Stimulated activated CD8-positive, alpha-beta memory T cell treated with anti-CD3 and anti-CD28 coated beads, Interleukin-15, amount 100 ng/mL, for 48 hours (primary cell): ENCODE measurements around the gene UMAD1.

Experiments used
- DNase-seq, 2 donors: peaks; one replicate each; pipeline ENCODE4 v3.0.0-alpha.2; 2020; ENCODE audit warnings: low read depth in 2 of 2

UMAD1 gene

GRCh38 chr7:7921830-7922229, 281.3 kb downstream of the UMAD1 start:
- no peak for DNase-seq

GRCh38 chr7:7922684-7923385, 282.3 kb downstream of the UMAD1 start:
- DNase-seq, result no peak

GRCh38 chr7:7923818-7924217, 283.3 kb downstream of the UMAD1 start:
- no peak for DNase-seq

GRCh38 chr7:7924303-7924702, 283.8 kb downstream of the UMAD1 start:
- DNase-seq, result no peak
